Measurements from ENCODE around the gene LRMDA. TPM values are rescaled to one million over a fixed set of nuclear protein-coding genes. Genes with fewer than 3 reads are reported as not detected.

Gene LRMDA
- total RNA-seq, 2 donors from 2014 or later: 9.6 to 12.6 TPM

GRCh38 chr10:76555067-76555670 lies 1123.7 kb downstream of the LRMDA start:
- TF ChIP-seq POLR2A (IDR thresholded peaks at IDR 0.05) (no peak), CTCF (IDR thresholded peaks at IDR 0.05) (no peak), POLR2AphosphoS5 (IDR thresholded peaks at IDR 0.05) (no peak)
- no peaks in the 10 kb centered on the region for H3K4me1 ChIP-seq (replicated peaks)
- DNase-seq (ENCODE audit: low spot score): no peak
- no peak overlapping the region for H3K4me3 ChIP-seq
- no peak overlapping the region for H3K27ac ChIP-seq
- 65% methylated on average over 2 of the region's 2 CpGs for WGBS
- no peaks in the 10 kb centered on the region for H3K36me3 ChIP-seq
- no peaks in the 10 kb centered on the region for H3K9me3 ChIP-seq
- H3K27me3 ChIP-seq (replicated peaks; ENCODE audit: insufficient read depth): no peaks in the 10 kb centered on the region
- intact Hi-C loops (cut with DNase I): loop anchor here (10.0 kb wide), 1 partner anchor 430 kb away; no protein-coding TSS in a partner anchor

- intact Hi-C loops (cut with DNase I): loop anchor here (10.0 kb wide), 1 partner anchor 427 kb away; no protein-coding TSS in a partner anchor
- Histone ChIP-seq H3K27me3 (replicated peaks; ENCODE audit: insufficient read depth) (no peaks in the 10 kb centered on the region), H3K27ac (peak overlapping the region in 1 of 2 donors; percentile 22), H3K9me3 (no peaks in the 10 kb centered on the region), H3K4me1 (replicated peaks) (no peaks in the 10 kb centered on the region), H3K36me3 (no peaks in the 10 kb centered on the region), H3K4me3 (no peak overlapping the region)
- TF ChIP-seq POLR2A (IDR thresholded peaks at IDR 0.05) (no peak), POLR2AphosphoS5 (IDR thresholded peaks at IDR 0.05) (no peak), CTCF (IDR thresholded peaks at IDR 0.05) (no peak)
- 90% methylated on average over 4 of the region's 4 CpGs for WGBS
- DNase-seq (ENCODE audit: low spot score): no peak
Measured at GRCh38 chr10:76557366-76557765, 1125.9 kb downstream of the LRMDA start.

- intact Hi-C loops (cut with DNase I): loop anchor here (10.0 kb wide), 1 partner anchor 426 kb away; no protein-coding TSS in a partner anchor
- TF ChIP-seq POLR2AphosphoS5 (IDR thresholded peaks at IDR 0.05) (no peak), CTCF (IDR thresholded peaks at IDR 0.05) (no peak), POLR2A (IDR thresholded peaks at IDR 0.05) (no peak)
- 33% methylated on average over 1 of the region's 1 CpG for WGBS
- Histone ChIP-seq H3K4me1 (replicated peaks) (no peaks in the 10 kb centered on the region), H3K27me3 (replicated peaks; ENCODE audit: insufficient read depth) (no peaks in the 10 kb centered on the region), H3K4me3 (no peak overlapping the region), H3K9me3 (no peaks in the 10 kb centered on the region), H3K36me3 (no peaks in the 10 kb centered on the region), H3K27ac (peak overlapping the region in 1 of 2 donors; percentile 22)
- DNase-seq (ENCODE audit: low spot score): no peak
Measured at GRCh38 chr10:76558586-76558985, 1127.2 kb downstream of the LRMDA start.

- no peak for TF ChIP-seq POLR2AphosphoS5 (IDR thresholded peaks at IDR 0.05)
- TF ChIP-seq CTCF (IDR thresholded peaks at IDR 0.05): no peak
- TF ChIP-seq POLR2A (IDR thresholded peaks at IDR 0.05): no peak
- Histone ChIP-seq H3K4me3 (no peak overlapping the region), H3K36me3 (no peaks in the 10 kb centered on the region), H3K4me1 (replicated peaks) (no peaks in the 10 kb centered on the region), H3K27ac (peak overlapping the region; percentile 22 to 31), H3K27me3 (replicated peaks; ENCODE audit: insufficient read depth) (no peaks in the 10 kb centered on the region), H3K9me3 (no peaks in the 10 kb centered on the region)
- DNase-seq (ENCODE audit: low spot score): no peak
- intact Hi-C loops (cut with DNase I): loop anchor here (10.0 kb wide), 1 partner anchor 426 kb away; no protein-coding TSS in a partner anchor
- 54% methylated on average over 3 of the region's 3 CpGs for WGBS
Measured at GRCh38 chr10:76558996-76559891, 1127.8 kb downstream of the LRMDA start.
